ENCODE measurements around the gene SIX1. TPM values are rescaled to one million over a fixed set of nuclear protein-coding genes. Genes with fewer than 3 reads are reported as not detected.

The SIX1 gene
- total RNA-seq, 1 donor from 2014 or later: 339 TPM

- no peaks in the 10 kb centered on the region for H3K9me3 Mint-ChIP-seq (ENCODE audit: unreplicated experiment)
- no peak for DNase-seq (ENCODE audit: extremely low spot score, unreplicated experiment)
- H3K27me3 Mint-ChIP-seq (ENCODE audit: unreplicated experiment): no peaks in the 10 kb centered on the region
Measured at GRCh38 chr14:60658909-60659585, 9.8 kb upstream of the SIX1 start.

GRCh38 chr14:60658211-60658690, 9.0 kb upstream of the SIX1 start:
- H3K27ac Mint-ChIP-seq (ENCODE audit: unreplicated experiment): peak overlapping the region; percentile 100
- no peaks in the 10 kb centered on the region for H3K36me3 Mint-ChIP-seq (ENCODE audit: unreplicated experiment)
- no peak for TF ChIP-seq CTCF (IDR thresholded peaks at IDR 0.05)
- no peaks in the 10 kb centered on the region for H3K9me3 Mint-ChIP-seq (ENCODE audit: unreplicated experiment)
- peaks cover 58% of the 10 kb centered on the region for H3K4me1 Mint-ChIP-seq (ENCODE audit: unreplicated experiment)
- no peaks in the 10 kb centered on the region for H3K27me3 Mint-ChIP-seq (ENCODE audit: unreplicated experiment)
- no peak for DNase-seq (ENCODE audit: extremely low spot score, unreplicated experiment)
- H3K4me3 Mint-ChIP-seq (ENCODE audit: unreplicated experiment): peak overlapping the region; percentile 99

More at GRCh38 chr14:60658909-60659585, 9.8 kb upstream of the SIX1 start:
- H3K4me3 Mint-ChIP-seq (ENCODE audit: unreplicated experiment): peak overlapping the region; percentile 99
- H3K4me1 Mint-ChIP-seq (ENCODE audit: unreplicated experiment): peaks cover 54% of the 10 kb centered on the region
- H3K27ac Mint-ChIP-seq (ENCODE audit: unreplicated experiment): peak overlapping the region; percentile 100
- H3K36me3 Mint-ChIP-seq (ENCODE audit: unreplicated experiment): no peaks in the 10 kb centered on the region
- no peak for TF ChIP-seq CTCF (IDR thresholded peaks at IDR 0.05)

GRCh38 chr14:60657456-60658210, 8.4 kb upstream of the SIX1 start:
- H3K4me3 Mint-ChIP-seq (ENCODE audit: unreplicated experiment): peak overlapping the region; percentile 99
- H3K4me1 Mint-ChIP-seq (ENCODE audit: unreplicated experiment): peaks cover 63% of the 10 kb centered on the region
- no peak for TF ChIP-seq CTCF (IDR thresholded peaks at IDR 0.05)
- H3K36me3 Mint-ChIP-seq (ENCODE audit: unreplicated experiment): no peaks in the 10 kb centered on the region
- no peaks in the 10 kb centered on the region for H3K9me3 Mint-ChIP-seq (ENCODE audit: unreplicated experiment)
- no peak for DNase-seq (ENCODE audit: extremely low spot score, unreplicated experiment)
- H3K27ac Mint-ChIP-seq (ENCODE audit: unreplicated experiment): peak overlapping the region; percentile 100
- H3K27me3 Mint-ChIP-seq (ENCODE audit: unreplicated experiment): no peaks in the 10 kb centered on the region

GRCh38 chr14:60656686-60657455, 7.6 kb upstream of the SIX1 start:
- H3K36me3 Mint-ChIP-seq (ENCODE audit: unreplicated experiment): no peaks in the 10 kb centered on the region
- no peaks in the 10 kb centered on the region for H3K9me3 Mint-ChIP-seq (ENCODE audit: unreplicated experiment)
- peak overlapping the region; percentile 100 for H3K27ac Mint-ChIP-seq (ENCODE audit: unreplicated experiment)
- peak; percentile 73 for TF ChIP-seq CTCF (IDR thresholded peaks at IDR 0.05)
- H3K4me3 Mint-ChIP-seq (ENCODE audit: unreplicated experiment): peak overlapping the region; percentile 99
- H3K4me1 Mint-ChIP-seq (ENCODE audit: unreplicated experiment): peaks cover 70% of the 10 kb centered on the region
- no peaks in the 10 kb centered on the region for H3K27me3 Mint-ChIP-seq (ENCODE audit: unreplicated experiment)
- peak; percentile 91 for DNase-seq (ENCODE audit: extremely low spot score, unreplicated experiment)
